VCaP (cell line): Measurements from ENCODE around the gene SEPTIN1.

Experiments used
- H3K27ac ChIP-seq: fragments of 450-650 bp; 2 replicates; pipeline ENCODE4 v1.5.1; 2017
- CTCF ChIP-seq: fragments of 450-650 bp; conservative IDR thresholded peaks from 2 replicates; pipeline ENCODE4 v1.5.1; 2017; ENCODE audit warnings: mild to moderate bottlenecking, moderate library complexity

SEPTIN1 gene

DNA sequence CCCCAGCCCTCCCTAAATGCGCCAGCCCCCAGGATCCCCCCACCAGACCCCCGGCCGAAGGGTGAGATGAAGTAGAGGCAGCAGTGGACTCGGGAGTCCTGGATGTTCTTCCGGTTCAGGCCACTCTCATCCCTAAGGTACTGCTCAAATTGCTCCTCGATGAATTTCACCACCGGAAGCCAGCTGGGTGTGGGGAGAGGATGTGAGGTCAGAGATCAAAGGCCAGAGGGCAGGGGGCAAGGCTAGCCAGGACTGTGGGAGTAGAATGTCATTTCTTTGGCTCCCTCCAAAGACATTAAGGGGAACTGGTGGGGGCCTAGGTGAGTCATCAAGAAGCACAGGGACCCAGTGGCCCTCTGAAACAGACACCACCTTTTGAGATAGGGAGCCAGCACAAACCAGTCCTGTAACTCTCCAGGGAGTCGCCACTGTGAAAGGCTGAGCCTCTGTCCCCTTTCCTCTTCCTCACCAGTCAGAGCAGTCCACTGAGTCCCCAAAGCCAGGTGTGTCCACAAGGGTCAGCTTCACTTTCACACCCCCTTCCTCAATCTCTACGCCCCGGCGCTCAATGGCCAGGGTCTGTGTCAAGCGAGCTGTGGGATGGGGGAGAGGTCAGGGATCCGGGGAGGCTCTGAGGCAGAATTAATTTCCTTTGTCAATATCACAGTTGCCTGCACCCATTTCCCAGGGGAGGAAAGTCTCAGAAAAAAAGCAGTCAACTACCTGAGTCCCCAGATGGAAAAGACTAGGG lies 895 bp downstream of the SEPTIN1 start:
- no peak overlapping the region for H3K27ac ChIP-seq
- TF ChIP-seq CTCF: no peak

GRCh38 chr16:30380803-30381208 lies 1.6 kb downstream of the SEPTIN1 start:
- H3K27ac ChIP-seq: no peak overlapping the region
- no peak for TF ChIP-seq CTCF

- no peak for TF ChIP-seq CTCF
- H3K27ac ChIP-seq: no peak overlapping the region
Measured at GRCh38 chr16:30380072-30380802, 2.1 kb downstream of the SEPTIN1 start.

DNA sequence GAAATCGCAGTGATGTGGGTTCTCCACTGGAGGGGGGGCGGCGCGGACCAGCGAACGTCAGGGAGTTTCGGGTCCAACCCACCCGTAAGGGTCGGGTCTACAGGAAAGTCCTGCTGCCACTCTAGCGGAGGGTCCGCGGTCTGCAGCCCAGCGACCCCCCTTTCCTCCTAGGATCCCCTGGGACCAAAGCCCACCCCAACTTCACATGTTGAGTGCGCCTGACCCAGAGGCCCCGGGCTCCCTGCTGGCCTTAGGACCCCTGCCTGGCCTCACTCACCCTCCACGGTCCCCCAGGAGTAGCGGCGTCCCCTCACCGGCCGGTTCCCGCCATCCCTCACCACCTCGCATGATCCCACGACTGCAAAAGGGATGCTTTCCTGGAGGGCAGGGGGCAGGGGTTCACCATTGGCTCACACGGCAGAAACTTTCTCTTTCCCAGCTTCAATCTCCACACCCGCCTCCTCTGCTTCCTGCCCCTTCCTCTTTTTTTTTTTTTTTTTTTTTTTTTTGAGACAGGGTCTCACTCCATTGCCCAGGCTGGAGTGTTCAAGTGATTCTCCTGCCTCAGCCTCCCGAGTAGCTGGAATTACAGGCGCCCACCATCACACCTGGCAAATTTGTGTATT lies 3.1 kb downstream of the SEPTIN1 start:
- H3K27ac ChIP-seq: peak overlapping the region; percentile 93
- TF ChIP-seq CTCF: no peak

DNA sequence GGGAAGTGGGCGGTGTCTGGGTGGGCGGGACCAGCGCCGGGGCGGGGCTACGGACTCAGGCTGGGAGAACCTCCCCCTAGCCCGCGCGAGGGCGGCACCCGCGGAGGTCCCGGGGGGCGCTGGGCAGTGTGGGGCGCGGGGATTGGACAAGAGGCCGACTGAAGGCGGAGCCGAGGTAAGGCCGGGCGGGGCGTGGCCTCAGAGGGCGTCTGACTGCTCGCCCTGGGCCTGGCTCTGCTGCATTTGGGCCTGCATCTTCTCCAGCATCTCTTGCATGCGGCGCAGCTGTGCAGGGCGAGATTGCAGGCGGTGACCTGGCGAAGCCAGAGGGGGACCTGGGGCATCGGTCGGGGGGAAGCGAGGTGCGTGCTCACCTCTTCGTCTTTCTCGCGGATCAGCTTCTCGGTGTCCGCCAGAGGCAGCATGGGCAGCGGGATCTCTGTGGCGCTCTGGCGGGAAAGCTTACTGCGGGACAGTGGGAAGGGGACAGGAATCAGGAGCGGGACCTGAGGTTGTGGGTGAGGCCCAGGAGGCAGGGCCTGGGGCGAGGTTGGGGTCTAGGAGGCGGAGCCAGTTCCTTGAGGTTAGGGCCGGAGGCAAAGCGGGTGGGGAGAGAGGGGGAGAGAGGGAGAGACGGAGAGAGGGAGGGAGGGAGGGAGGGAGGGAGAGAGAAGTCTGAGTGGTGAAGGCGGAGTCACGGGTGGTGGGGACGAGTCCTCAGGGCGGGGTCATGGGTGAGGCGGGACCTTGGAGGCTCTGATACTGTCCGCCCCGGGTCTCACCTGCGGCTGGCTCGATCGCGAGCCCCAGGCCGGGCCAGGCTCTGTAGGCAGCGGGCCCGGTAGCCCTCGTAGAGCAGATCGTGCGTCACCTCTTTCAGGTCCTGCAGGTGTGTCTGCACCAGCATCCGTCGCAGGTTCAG lies 3.9 kb downstream of the SEPTIN1 start:
- peak overlapping the region; percentile 93 for H3K27ac ChIP-seq
- no peak for TF ChIP-seq CTCF

GRCh38 chr16:30377812-30378235 lies 4.5 kb downstream of the SEPTIN1 start:
- peak overlapping the region; percentile 93 for H3K27ac ChIP-seq
- TF ChIP-seq CTCF: no peak
